Activated naive CD4-positive, alpha-beta T cell treated with anti-CD3 and anti-CD28 coated beads for 36 hours (primary cell): ENCODE results near the gene GPR152. TPM values are rescaled to one million over a fixed set of nuclear protein-coding genes. Genes with fewer than 3 reads are reported as not detected.

Experiments
- CTCF ChIA-PET: fragments of 350-600 bp; sonication (Branson Sonifier 250); formaldehyde crosslinking; loops from one replicate; lab custom pipeline; 2021; ENCODE audit warnings: antibody characterized with exemption; lab: Charles Lee
- DNase-seq: peaks from one replicate; pipeline ENCODE4 v3.0.0-alpha.2; 2020
- H3K27ac Mint-ChIP-seq: one replicate; pipeline ENCODE4 v1.8.0; 2021; ENCODE audit warnings: mild to moderate bottlenecking, mixed read lengths
- H3K27me3 Mint-ChIP-seq: one replicate; pipeline ENCODE4 v1.8.0; 2021; ENCODE audit warnings: low read depth, mixed read lengths
- H3K36me3 Mint-ChIP-seq: one replicate; pipeline ENCODE4 v1.8.0; 2021; ENCODE audit warnings: low read depth, mixed read lengths
- H3K4me1 Mint-ChIP-seq: one replicate; pipeline ENCODE4 v1.8.0; 2021; ENCODE audit warnings: low read depth, mixed read lengths
- H3K4me3 Mint-ChIP-seq: one replicate; pipeline ENCODE4 v1.8.0; 2021; ENCODE audit warnings: mild to moderate bottlenecking, moderate library complexity, mixed read lengths
- H3K9me3 Mint-ChIP-seq: one replicate; pipeline ENCODE4 v1.8.0; 2021; ENCODE audit warnings: mixed read lengths
- intact Hi-C: fragments of 100-400 bp; cut with micrococcal nuclease; formaldehyde crosslinking; loops from one replicate; pipeline ENCODE4 v1.15.1; 2023
- total RNA-seq, 2 experiments: library from RNA; stranded (reverse); gene quantifications; one replicate each; pipeline ENCODE4 v1.2.3, GENCODE V29; 2021

The GPR152 gene
- total RNA-seq, 2 experiments from 2014 or later = not detected

- CTCF ChIA-PET = interaction anchor here (4.7 kb wide), 1 partner anchor 19 kb away, joined by 28 read pairs; the partner anchor contains the start of genes PPP1CA and TBC1D10C
- Mint-ChIP-seq H3K9me3 (no peaks in the 10 kb centered on the region), H3K36me3 (no peaks in the 10 kb centered on the region), H3K27me3 (no peaks in the 10 kb centered on the region), H3K4me1 (peaks cover 39% of the 10 kb centered on the region), H3K4me3 (peak overlapping the region; percentile 60), H3K27ac (peak overlapping the region; percentile 50)
- DNase-seq = no peak
- intact Hi-C loops = loop anchor here (1.0 to 2.0 kb wide), 2 partner anchors 17 to 19 kb away; no protein-coding TSS in a partner anchor
These were observed 31.0 kb downstream of the GPR152 start for GRCh38 chr11:67421430-67422031.

GRCh38 chr11:67420646-67421429 lies 31.7 kb downstream of the GPR152 start:
- Mint-ChIP-seq H3K27me3 (no peaks in the 10 kb centered on the region), H3K36me3 (no peaks in the 10 kb centered on the region), H3K4me1 (peaks cover 46% of the 10 kb centered on the region), H3K27ac (peak overlapping the region; percentile 50), H3K9me3 (no peaks in the 10 kb centered on the region), H3K4me3 (peak overlapping the region; percentile 77)
- CTCF ChIA-PET = interaction anchor here (0.9 to 4.7 kb wide), 4 partner anchors 12 to 69 kb away, joined by 3 to 28 read pairs (median 4); partner anchors contain the start of genes PPP1CA and TBC1D10C
- intact Hi-C loops = loop anchor here (1.0 to 2.0 kb wide), 2 partner anchors 18 to 19 kb away; no protein-coding TSS in a partner anchor
- peak; percentile 97 for DNase-seq

- intact Hi-C loops = loop anchor here (2.0 kb wide), 1 partner anchor 19 kb away; no protein-coding TSS in a partner anchor
These were observed 32.3 kb downstream of the GPR152 start for GRCh38 chr11:67420147-67420645.

GRCh38 chr11:67419325-67420049 lies 33.0 kb downstream of the GPR152 start:
- intact Hi-C loops = loop anchor here (2.0 kb wide), 1 partner anchor 19 kb away; no protein-coding TSS in a partner anchor
- no peaks in the 10 kb centered on the region for H3K36me3 Mint-ChIP-seq
- H3K4me3 Mint-ChIP-seq = peak overlapping the region; percentile 77
- no peak for DNase-seq
- H3K9me3 Mint-ChIP-seq = no peaks in the 10 kb centered on the region
- no peaks in the 10 kb centered on the region for H3K27me3 Mint-ChIP-seq
- CTCF ChIA-PET = interaction anchor here (0.9 to 4.7 kb wide), 5 partner anchors 10 to 68 kb away, joined by 3 to 28 read pairs (median 3); partner anchors contain the start of genes PPP1CA, PTPRCAP and TBC1D10C
- peaks cover 51% of the 10 kb centered on the region for H3K4me1 Mint-ChIP-seq
- peak overlapping the region; percentile 68 for H3K27ac Mint-ChIP-seq

More at GRCh38 chr11:67420147-67420645, 32.3 kb downstream of the GPR152 start:
- H3K27ac Mint-ChIP-seq = peak overlapping the region; percentile 76
- no peak for DNase-seq
- H3K4me3 Mint-ChIP-seq = peak overlapping the region; percentile 77
- no peaks in the 10 kb centered on the region for H3K9me3 Mint-ChIP-seq
- CTCF ChIA-PET = interaction anchor here (0.9 to 4.7 kb wide), 4 partner anchors 11 to 69 kb away, joined by 3 to 28 read pairs (median 4); partner anchors contain the start of genes PPP1CA and TBC1D10C
- H3K27me3 Mint-ChIP-seq = no peaks in the 10 kb centered on the region
- peaks cover 47% of the 10 kb centered on the region for H3K4me1 Mint-ChIP-seq
- no peaks in the 10 kb centered on the region for H3K36me3 Mint-ChIP-seq

GRCh38 chr11:67418476-67419281 lies 33.9 kb downstream of the GPR152 start:
- Mint-ChIP-seq H3K4me1 (peaks cover 51% of the 10 kb centered on the region), H3K27me3 (no peaks in the 10 kb centered on the region), H3K9me3 (no peaks in the 10 kb centered on the region), H3K4me3 (peak overlapping the region; percentile 53), H3K36me3 (no peaks in the 10 kb centered on the region), H3K27ac (peak overlapping the region; percentile 46)
- CTCF ChIA-PET = interaction anchor here (0.9 to 4.7 kb wide), 3 partner anchors 16 to 73 kb away, joined by 3 to 28 read pairs (median 3); partner anchors contain the start of genes PPP1CA, PTPRCAP and TBC1D10C
- intact Hi-C loops = no loop called here
- DNase-seq = no peak

- no peaks in the 10 kb centered on the region for H3K36me3 Mint-ChIP-seq
- H3K27ac Mint-ChIP-seq = no peak overlapping the region
These were observed 35.1 kb downstream of the GPR152 start for GRCh38 chr11:67417425-67417824.

GRCh38 chr11:67416416-67417335 lies 35.9 kb downstream of the GPR152 start:
- DNase-seq = peak; percentile 76
- peak overlapping the region; percentile 52 for H3K4me3 Mint-ChIP-seq
- intact Hi-C loops = loop anchor here (1.0 kb wide), 1 partner anchor 7 kb away; no protein-coding TSS in a partner anchor
- no peaks in the 10 kb centered on the region for H3K36me3 Mint-ChIP-seq
- peak overlapping the region; percentile 68 for H3K27ac Mint-ChIP-seq
- no peaks in the 10 kb centered on the region for H3K9me3 Mint-ChIP-seq
- CTCF ChIA-PET = interaction anchor here (4.7 kb wide), 1 partner anchor 14 kb away, joined by 28 read pairs; the partner anchor contains the start of genes PPP1CA and TBC1D10C
- no peaks in the 10 kb centered on the region for H3K27me3 Mint-ChIP-seq
- H3K4me1 Mint-ChIP-seq = peaks cover 65% of the 10 kb centered on the region

More at GRCh38 chr11:67417425-67417824, 35.1 kb downstream of the GPR152 start:
- intact Hi-C loops = loop anchor here (1.0 kb wide), 1 partner anchor 8 kb away; no protein-coding TSS in a partner anchor
- H3K27me3 Mint-ChIP-seq = no peaks in the 10 kb centered on the region
- no peaks in the 10 kb centered on the region for H3K9me3 Mint-ChIP-seq
- CTCF ChIA-PET = interaction anchor here (4.7 kb wide), 1 partner anchor 14 kb away, joined by 28 read pairs; the partner anchor contains the start of genes PPP1CA and TBC1D10C
- no peak for DNase-seq
- H3K4me1 Mint-ChIP-seq = peaks cover 58% of the 10 kb centered on the region
- no peak overlapping the region for H3K4me3 Mint-ChIP-seq

GRCh38 chr11:67415501-67416304 lies 36.8 kb downstream of the GPR152 start, which contains the start of gene CARNS1:
CARNS1 (plus strand) TSS chr11:67415678; CDS start chr11:67416200, 522 bp downstream.
- peak within 1 kb of the TSS; percentile 61 for H3K27ac Mint-ChIP-seq
- H3K9me3 Mint-ChIP-seq = no peaks in the 10 kb centered on the region
- peaks cover 71% of the 10 kb centered on the region for H3K4me1 Mint-ChIP-seq
- peak within 1 kb of the TSS; percentile 72 for H3K4me3 Mint-ChIP-seq
- no peaks in the 10 kb centered on the region for H3K27me3 Mint-ChIP-seq
- H3K36me3 Mint-ChIP-seq = no peaks in the 10 kb centered on the region
- CTCF ChIA-PET = interaction anchor here (0.5 kb wide), 1 partner anchor 59 kb away, joined by 4 read pairs; no protein-coding TSS in a partner anchor
- no peak for DNase-seq
- intact Hi-C loops = no loop called here

GRCh38 chr11:67413266-67413849 lies 39.2 kb downstream of the GPR152 start:
- Mint-ChIP-seq H3K27me3 (no peaks in the 10 kb centered on the region), H3K4me3 (no peak overlapping the region), H3K9me3 (no peaks in the 10 kb centered on the region), H3K27ac (peak overlapping the region; percentile 11), H3K36me3 (peaks cover 7% of the 10 kb centered on the region), H3K4me1 (peaks cover 75% of the 10 kb centered on the region)
- intact Hi-C loops = no loop called here
- DNase-seq = no peak
- CTCF ChIA-PET = interaction anchor here (0.9 to 1.9 kb wide), 5 partner anchors 9 to 93 kb away, joined by 3 to 10 read pairs (median 5); partner anchors contain the start of genes PPP1CA, TBC1D10C and TMEM134
